RPMI8226 (cell line): Measurements from ENCODE around the gene WDFY2.
"Not testable (repeated sequence)": the region's sequence is repeated elsewhere in the genome, so short reads cannot be mapped to it uniquely, and the experiment has no call there.

Experiments used
- DNase-seq: peaks from one replicate; pipeline ENCODE4 v3.0.0-alpha.2; 2015

WDFY2 gene

DNA sequence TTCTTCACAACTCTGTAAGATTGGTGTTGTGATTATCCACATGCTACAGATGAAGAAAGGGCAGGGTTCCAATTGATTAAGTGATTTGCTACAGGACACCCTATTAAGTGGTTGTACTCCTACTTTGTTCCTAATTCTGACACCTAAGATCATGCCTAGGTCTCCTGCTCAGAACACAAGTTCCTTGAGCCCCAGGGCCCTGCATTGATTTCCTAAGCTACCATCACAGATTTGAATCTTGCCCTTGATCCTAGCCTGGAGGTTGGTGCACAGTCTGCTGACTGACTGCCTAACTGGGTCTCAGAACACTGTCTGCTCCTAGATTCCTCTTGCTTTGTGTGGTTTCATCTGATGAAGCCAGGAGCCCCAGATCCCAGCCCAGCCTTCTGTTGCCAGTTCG lies 19.6 kb upstream of the WDFY2 start:
- no peak for DNase-seq

GRCh38 chr13:51569001-51569400 lies 15.3 kb upstream of the WDFY2 start:
- not testable (repeated sequence) for DNase-seq

- no peak for DNase-seq
Measured at GRCh38 chr13:51576754-51577153, 7.5 kb upstream of the WDFY2 start.

- DNase-seq: no peak
Measured at GRCh38 chr13:51577690-51578089, 6.6 kb upstream of the WDFY2 start.

DNA sequence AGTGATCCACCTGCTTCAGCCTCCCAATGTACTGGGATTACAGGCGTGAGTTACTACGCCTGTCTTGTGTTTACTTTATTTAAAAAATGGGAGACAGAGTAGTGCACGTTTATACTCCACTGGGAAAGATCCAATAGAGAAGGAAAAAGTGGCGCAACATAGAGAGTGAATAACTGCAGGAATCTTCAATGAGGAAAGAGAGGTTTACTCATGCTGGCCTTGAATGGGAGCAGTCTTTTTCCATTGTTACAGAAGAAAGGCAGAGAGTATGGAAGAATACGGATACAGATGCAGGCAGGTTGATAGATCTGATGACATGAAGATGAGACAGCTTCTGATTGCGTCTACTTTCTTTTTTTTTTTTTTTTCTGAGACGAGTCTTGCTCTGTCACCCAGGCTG lies 4.6 kb upstream of the WDFY2 start:
- no peak for DNase-seq

DNA sequence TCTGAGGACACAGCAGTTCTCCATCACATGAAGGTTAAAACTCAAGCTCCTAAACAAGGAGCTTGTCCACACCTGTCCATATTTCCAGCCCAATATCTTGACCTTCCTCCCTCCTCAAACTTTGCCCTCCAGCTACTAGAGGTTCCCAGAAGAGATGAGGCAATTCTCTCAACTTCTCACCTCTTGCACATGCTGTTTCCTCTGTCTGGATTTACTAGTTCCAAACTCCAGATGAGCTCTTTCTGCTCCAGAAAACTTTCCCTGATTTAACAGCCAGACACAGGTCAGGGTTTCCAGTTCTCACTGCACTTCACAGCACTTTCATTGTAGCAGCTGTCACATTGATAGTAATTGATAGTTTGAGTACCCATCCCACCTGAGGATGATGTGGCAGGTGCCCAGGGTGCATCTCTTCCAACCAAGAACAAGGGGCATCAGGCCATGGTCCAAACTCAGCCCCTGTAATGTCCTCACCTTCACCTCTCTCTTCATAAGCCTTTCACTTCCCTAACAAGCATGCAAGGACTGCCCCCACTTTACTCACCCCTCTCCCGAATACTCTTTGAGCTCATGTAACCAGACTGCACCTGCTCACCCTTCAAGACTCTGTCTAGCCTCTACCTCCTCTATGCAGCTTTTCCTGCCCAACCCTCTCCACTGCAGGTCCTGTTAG lies 3.0 kb upstream of the WDFY2 start:
- no peak for DNase-seq

- DNase-seq: no peak
Measured at GRCh38 chr13:51583469-51583874, 790 bp upstream of the WDFY2 start.

DNA sequence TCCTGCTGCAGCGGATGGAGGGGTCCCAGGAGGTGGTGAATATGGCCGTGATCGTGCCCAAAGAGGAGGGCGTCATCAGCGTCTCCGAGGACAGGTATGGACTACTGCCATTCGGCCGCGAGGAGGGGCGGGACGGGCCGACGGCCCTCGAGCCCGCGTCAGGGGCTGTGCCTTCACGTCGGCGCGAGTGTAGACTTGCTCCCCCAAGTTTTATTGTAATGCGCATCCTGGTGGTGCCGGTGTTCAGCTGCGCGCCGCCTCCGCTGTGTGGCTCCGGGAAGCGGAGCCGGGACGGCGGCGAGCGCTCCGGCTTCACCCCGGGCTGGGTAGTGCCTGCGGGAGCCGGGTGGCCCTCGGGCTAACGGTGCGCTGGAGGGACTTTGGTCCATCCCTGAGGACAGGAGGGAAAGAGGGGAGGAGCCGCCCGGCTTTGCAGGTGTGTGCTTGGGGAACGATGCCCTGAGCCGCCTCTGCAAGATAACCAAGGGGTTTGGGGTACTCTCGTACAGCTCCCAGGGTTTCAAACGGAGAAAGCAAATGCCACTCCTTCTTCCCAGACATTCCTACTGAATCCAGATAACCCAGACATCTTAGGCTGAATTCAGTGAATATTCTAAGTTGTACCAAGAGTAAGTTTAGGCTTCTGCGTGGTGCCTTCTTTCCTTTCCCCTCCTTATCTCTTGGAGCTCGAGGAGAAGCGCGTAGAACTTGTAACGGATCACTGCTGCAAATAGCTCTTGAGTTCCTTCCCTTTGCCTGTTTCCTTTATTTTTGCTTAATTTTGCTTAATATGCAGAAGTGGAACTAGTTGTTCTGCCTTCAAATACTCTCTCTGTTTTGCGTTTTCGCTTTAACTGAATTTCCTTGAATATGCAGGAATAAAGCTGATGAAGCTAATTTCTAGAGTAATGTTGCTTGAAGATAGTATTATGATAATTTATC lies 740 bp downstream of the WDFY2 start:
- peak; percentile 62 for DNase-seq

DNA sequence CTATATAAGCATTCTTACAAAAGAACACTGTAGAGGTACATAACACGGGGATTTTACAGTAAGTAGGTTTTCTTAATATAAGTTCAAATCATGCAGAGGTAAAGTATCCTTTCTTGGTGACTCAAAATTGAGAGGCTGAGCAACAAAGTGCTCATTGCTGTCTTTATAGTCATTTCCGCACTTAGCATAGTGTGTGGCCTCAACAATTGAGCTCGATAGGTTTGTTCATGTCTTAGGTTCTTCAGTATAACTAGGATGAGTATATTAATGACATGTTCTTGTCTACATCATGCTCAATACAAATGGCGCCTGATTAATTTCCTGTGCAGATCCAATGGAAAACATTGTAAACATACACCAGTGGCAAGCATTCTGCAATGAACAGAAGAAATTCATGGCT lies 1.4 kb downstream of the WDFY2 start:
- DNase-seq: no peak

GRCh38 chr13:51587372-51587771 lies 3.1 kb downstream of the WDFY2 start:
- DNase-seq: no peak

DNA sequence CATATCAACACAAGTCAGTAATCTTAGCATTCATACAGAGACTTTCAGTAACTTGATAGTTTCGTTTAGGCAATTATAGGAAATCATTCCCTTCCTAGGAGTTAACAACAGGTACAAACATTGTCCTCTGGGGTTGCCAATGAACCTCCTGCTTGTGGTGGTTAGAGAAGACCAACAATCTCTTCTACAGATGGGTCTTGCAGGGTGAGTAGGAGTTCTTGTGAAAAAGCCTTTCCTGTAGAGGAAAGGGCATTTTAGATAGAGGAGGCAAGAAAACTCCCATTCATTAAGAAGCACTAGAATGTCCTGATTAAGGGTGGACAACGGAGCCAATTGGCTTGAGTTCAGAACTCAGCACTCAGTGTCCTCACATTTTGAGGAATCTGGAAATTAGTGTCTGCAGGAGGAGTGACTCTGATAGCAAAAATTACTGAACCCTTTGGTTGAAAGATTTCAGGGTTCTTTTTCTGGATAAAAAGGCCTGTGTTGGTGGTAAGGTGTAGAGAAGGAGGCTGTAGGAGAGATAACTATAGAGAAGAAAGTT lies 4.2 kb downstream of the WDFY2 start:
- DNase-seq: no peak

DNA sequence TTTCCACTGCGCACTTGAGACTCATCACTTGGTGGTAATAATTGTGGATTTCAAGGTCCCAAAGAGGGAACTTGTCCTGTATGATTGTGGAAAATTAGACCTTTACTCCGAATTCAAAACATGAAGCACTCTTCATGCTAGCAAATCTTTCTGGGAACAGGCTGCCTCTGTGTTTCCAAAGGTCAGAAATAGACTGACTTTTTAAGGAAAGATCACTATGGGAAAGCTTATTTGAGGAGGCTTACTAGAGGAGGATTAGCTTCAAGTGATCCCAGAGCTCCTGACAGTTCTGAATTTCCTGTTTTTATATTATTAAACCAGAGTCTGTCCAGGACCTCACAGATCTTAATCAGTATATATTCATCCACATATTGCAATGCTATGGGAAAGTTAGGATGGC lies 5.5 kb downstream of the WDFY2 start:
- no peak for DNase-seq

- no peak for DNase-seq
Measured at GRCh38 chr13:51590231-51590970, 6.1 kb downstream of the WDFY2 start.

DNA sequence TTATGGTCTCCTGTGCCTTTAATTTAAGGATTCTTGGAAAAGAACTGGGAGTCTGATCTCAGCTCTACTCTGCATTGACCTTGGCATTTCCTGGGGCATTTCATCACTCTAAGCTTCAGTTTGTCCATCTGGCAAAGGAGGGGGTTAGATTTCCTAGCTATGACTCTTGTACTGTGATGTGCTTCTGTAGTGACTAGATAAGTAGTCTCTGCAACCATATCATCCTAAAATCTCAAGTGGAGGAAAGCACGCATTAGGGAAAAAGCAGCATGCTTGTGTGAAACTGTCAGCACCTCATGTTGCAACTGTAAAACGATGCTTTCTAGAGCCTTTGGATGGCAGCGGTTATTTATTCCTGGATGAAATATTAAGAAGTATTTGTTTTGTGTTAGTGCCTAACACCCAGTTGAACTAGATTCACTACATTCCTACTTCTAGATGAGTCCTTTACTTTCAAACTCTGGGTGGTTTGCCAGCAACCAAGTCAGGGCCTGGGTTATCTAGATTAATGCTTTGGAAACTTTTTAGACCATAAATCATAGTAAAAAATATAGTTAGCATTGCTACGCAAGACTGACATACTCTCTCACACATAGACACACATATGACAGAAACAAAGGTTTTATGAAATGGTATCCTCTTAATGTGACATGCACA lies 6.8 kb downstream of the WDFY2 start:
- no peak for DNase-seq

- not testable (repeated sequence) for DNase-seq
Measured at GRCh38 chr13:51591938-51592337, 7.7 kb downstream of the WDFY2 start.

- DNase-seq: no peak
Measured at GRCh38 chr13:51594432-51594831, 10.2 kb downstream of the WDFY2 start.

DNA sequence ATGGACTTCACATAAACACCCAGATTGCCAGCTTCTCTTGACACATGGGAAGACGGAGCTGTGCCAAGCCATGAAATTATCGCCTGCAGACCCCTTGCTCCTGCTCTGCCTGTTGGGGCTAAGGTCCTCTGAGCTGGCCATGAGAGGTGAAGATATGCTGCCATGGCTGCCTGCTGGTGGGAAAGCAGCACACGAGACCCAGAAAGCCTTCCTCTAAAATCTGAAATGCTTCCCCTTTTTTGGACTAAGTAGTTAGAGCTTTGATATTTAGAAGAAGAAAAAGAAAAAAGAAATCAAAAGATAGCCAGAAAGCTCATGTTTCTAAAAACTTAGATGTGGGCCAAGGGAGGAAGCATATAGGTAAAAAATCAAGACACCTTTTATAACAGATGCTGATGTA lies 11.2 kb downstream of the WDFY2 start:
- DNase-seq: no peak

GRCh38 chr13:51596541-51596940 lies 12.3 kb downstream of the WDFY2 start:
- DNase-seq: no peak

- no peak for DNase-seq
Measured at GRCh38 chr13:51599444-51600176, 15.3 kb downstream of the WDFY2 start.

- DNase-seq: no peak
Measured at GRCh38 chr13:51600703-51601102, 16.4 kb downstream of the WDFY2 start.

DNA sequence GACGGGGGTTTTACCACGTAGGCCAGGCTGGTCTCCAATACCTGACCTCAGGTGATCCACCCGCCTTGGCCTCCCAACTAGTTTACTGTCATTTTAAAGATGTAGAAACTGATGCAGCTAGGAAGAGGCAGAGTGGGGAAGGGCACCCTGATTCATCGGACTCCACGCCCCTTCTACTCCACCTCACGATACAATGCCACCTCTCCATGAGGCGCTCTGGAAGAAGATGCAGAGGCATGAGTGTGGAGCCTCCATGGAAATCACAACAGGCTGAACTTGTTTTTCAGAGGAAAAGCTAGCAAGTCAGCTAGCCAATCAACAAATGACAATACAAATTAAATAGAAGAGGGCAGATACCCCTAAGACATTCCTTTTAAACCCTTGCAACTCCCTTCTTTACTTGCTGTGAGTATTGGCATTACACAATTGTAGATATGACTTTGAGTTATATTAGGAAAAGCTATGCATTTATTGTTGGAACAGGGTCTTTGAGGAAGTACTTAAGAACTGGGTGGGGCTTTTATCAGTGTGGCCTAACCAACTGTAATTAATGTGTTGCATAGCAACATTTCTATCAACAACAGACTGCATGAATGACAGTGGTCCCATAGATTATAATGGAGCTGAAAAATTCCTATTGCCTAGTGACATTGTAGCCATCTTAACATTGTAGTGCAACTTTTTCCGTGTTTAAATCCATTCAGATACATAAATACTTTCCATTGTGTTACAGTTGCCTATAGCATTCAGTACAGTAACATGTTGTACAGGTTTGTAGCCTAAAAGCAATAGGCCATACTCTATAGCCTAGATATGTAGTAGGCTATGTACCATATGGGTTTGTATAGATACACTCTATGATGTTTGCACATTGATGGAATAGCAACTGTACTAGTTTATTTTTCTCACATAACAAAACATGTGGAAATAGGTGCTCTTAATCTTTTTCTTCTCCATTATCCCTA lies 17.6 kb downstream of the WDFY2 start:
- no peak for DNase-seq
